ENCODE measurements around the gene MED12L. TPM values are rescaled to one million over a fixed set of nuclear protein-coding genes. Genes with fewer than 3 reads are reported as not detected.

Gene MED12L
- total RNA-seq, 1 experiment from 2014 or later = 6.4 TPM

GRCh38 chr3:151074256-151074655 is 11.2 kb upstream of the MED12L start:
- Histone ChIP-seq H3K9me2 (ENCODE audit: insufficient read depth) (no peaks in the 10 kb centered on the region), H3K9me3 (ENCODE audit: control insufficient read depth in 1 of 2, insufficient read depth in 1 of 2, low read depth in 1 of 2, low read length in 2 of 2) (no peaks in the 10 kb centered on the region), H3K4me1 (ENCODE audit: control insufficient read depth in 1 of 2, insufficient read depth in 2 of 2, low read length in 2 of 2) (no peaks in the 10 kb centered on the region), H3K4me3 (replicated peaks in 1 of 2; ENCODE audit: low read depth in 1 of 2, low read length in 2 of 2) (no peak overlapping the region), H3K4me2 (ENCODE audit: low read length) (no peak overlapping the region), H2AFZ (ENCODE audit: low read depth, low read length, poor library complexity, severe bottlenecking) (no peak overlapping the region), H4K20me1 (ENCODE audit: insufficient read depth) (no peaks in the 10 kb centered on the region), H3K27ac (ENCODE audit: low read depth, low read length) (no peak overlapping the region), H3K79me2 (ENCODE audit: insufficient read depth, low read length) (no peaks in the 10 kb centered on the region), H3K9ac (ENCODE audit: low read length) (no peak overlapping the region), H3K36me3 (ENCODE audit: control insufficient read depth in 1 of 2, insufficient read depth in 2 of 2, low read length in 2 of 2) (no peaks in the 10 kb centered on the region), H3K27me3 (ENCODE audit: insufficient read depth, low read length) (no peaks in the 10 kb centered on the region)
- intact Hi-C loops (cut with micrococcal nuclease) = no loop called here
- ChIA-PET CTCF (no interaction called here), POLR2A (no interaction called here), RAD21 (ENCODE audit: low non-redundant PET in 1 of 2, low total read pairs in 2 of 2, uncharacterized antibody in 2 of 2, unreplicated experiment in 2 of 2) (no interaction called here)
- ATAC-seq = no peak
- no peak for TF ChIP-seq RAD21 (IDR thresholded peaks at IDR 0.05; ENCODE audit: low read depth)
- no peak for TF ChIP-seq SP1 (IDR thresholded peaks at IDR 0.05; ENCODE audit: low read depth)
- no peak for TF ChIP-seq JUND (IDR thresholded peaks at IDR 0.05)
- TF ChIP-seq TCF7L2 (IDR thresholded peaks at IDR 0.05; ENCODE audit: borderline replicate concordance, extremely low read depth, insufficient read depth, insufficient read length) = no peak
- TF ChIP-seq SRF (IDR thresholded peaks at IDR 0.05; ENCODE audit: low read depth) = no peak
- no peak for TF ChIP-seq ATF3 (IDR thresholded peaks at IDR 0.05)
- TF ChIP-seq MAX (IDR thresholded peaks at IDR 0.05) = no peak
- TF ChIP-seq ZBTB33 (IDR thresholded peaks at IDR 0.05; ENCODE audit: extremely low read depth, insufficient replicate concordance, low read length) = no peak
- no peak for DNase-seq (ENCODE audit: low read depth, low spot score)
- no TSS peak for BruUV-seq (replicated peaks)
